ENCODE data around the gene GALNT12. TPM values are rescaled to one million over a fixed set of nuclear protein-coding genes. Genes with fewer than 3 reads are reported as not detected.

The GALNT12 gene
- polyA plus RNA-seq, 1 donor, result 2.6 TPM

DNA sequence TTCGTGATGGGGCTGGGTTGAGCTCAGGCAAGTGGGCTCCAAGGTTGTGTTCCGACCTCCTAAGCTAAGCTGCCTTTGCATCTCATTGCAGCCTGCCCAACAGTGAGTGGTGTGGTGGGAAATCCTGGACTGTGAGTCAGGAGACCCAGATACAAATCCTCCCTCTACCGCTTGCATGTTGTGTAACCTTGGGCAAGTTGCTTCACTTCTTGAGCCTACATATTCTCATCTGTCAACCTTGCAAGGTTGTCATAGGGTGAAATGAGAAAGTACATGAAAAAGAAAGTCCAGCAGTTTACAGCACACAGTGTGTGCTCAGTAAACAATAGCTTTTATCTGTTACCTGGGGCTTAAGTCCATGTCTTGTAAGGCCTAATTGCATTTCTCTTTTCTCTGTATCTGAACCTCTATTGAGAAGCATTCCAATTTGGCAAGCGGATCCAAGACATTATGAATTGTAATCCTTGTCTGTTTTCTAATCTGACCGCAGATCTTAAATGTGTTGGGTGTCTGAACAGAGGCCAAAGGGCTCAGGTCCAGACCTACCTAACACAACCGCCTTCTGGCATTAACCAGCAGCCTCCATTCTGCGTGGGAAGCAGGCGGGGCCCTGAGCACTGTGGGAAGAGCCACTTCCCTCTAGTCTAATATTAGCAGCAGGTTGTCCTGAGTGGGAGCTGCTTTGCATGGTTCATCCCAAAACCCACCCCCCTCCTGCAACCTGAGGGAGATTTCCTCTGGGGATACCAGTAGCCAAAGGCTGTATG lies 1.8 kb upstream of the GALNT12 start:
- no peak for DNase-seq

DNA sequence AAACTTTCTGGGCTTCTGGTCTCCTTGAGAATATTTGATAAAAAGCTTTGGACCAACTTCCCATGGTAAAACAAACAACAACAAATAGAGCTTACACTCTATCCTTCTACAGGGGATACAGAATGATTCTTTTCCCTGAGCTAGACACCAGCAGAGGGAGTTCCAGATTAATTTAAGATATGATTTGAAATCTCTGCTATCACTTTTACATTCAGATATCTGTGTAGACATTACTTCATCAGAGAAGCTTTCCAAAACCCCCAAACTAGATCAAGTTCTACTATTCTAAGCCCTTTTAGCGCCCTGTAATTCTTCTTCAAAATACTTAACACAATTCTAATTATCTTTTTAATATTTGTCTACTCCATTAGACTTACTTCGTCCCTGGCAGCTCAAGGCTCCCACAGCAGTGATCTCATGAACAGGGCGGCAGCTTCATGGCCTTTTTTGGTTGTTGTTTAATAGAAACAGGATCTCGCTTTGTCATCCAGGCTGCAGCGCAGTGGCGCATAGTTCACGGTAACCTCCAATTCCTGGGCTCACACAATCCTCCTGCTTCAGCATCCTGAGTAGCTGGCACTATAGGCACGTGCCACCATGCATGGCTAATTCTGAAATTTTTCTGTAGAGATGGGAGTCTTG lies 955 bp upstream of the GALNT12 start:
- no peak for DNase-seq

DNA sequence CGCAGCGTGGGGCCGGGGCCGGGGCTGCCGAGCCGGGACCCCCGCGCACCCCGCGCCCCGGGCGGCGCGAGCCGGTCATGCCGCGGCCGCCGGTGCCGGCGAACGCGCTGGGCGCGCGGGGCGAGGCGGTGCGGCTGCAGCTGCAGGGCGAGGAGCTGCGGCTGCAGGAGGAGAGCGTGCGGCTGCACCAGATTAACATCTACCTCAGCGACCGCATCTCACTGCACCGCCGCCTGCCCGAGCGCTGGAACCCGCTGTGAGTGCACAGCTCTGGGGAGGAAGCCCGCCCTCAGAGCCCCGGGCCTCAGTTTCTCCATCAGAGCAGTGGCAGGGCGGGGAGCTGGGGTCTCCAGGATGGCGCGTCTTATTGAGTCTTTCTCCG lies 335 bp downstream of the GALNT12 start:
- no peak for DNase-seq

DNA sequence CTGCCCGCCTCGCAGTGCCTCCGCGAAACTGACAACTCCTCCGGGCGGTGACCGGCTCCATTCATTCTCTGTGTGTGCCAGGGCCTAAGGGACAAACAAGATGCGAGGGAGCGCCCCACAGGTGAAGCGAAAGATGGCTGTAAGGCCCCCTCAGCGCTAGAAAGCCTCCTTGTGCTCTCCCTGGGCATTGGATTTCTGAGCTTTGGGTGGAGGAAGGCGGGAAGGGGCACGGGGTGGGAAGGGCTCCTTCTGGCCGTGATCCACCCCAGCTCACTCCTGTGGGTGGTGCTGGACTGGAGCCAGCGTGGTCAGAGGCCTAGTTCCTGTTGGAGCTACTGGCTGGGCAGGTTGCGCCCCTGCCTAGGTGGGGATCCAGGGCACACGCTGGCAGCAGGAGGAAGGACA lies 943 bp downstream of the GALNT12 start:
- no peak for DNase-seq

DNA sequence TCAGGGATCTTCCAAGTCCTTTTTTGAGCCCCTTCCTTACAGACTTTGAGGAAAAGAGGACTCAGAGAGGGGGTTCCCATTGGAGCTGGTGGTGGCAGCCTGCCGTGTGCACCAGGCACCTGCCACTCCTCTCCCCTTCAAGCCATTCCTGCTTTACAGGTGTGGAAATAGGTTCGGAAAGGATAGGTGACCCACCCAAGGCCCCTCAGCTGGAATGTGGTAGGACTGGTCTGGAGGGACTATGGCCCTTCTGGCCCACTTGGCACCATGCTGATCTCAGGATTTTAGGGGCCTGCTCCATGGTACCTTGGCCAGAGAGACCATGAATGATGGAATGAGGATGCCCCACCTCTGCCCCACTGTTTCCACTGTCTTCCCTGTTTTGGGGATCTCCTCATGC lies 1.4 kb downstream of the GALNT12 start:
- no peak for DNase-seq

DNA sequence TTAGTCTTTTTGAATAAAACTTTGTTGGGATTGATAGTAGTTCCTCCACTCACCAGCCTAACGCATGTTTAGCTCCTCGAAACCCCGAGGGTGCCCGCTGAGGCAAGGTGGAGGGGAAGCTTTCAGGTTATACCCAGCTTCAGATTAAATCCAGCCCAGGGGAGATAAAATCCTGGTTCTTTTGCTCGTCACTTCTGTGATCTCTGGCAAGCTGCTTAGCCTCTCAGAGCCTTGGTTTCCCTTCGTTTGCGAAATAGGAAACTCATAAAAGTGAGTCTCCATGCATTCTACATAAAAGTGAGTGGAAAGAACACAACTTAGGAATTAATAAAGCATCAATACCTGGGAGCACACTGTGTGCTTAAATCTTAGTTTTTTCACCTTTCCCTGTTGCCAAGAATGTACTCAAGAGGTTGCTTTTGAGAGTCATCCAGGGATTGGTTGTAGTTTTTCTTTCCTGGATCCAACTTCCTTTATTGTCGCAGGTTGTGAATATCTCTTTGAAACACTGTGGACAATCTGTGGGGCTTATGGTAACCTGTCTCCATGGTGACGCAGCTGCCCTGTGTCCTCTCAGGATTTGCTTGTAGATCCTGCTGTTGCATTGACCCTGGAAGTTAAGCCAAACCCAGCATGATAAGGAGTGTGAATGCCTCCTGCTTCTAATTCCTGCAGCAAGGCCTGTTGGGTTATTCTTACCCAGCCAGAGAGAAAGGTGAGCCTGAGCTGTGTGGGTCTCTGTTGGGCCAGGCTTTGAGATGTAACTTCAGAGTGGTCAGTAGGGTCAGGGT lies 2.0 kb downstream of the GALNT12 start:
- DNase-seq, result no peak

DNA sequence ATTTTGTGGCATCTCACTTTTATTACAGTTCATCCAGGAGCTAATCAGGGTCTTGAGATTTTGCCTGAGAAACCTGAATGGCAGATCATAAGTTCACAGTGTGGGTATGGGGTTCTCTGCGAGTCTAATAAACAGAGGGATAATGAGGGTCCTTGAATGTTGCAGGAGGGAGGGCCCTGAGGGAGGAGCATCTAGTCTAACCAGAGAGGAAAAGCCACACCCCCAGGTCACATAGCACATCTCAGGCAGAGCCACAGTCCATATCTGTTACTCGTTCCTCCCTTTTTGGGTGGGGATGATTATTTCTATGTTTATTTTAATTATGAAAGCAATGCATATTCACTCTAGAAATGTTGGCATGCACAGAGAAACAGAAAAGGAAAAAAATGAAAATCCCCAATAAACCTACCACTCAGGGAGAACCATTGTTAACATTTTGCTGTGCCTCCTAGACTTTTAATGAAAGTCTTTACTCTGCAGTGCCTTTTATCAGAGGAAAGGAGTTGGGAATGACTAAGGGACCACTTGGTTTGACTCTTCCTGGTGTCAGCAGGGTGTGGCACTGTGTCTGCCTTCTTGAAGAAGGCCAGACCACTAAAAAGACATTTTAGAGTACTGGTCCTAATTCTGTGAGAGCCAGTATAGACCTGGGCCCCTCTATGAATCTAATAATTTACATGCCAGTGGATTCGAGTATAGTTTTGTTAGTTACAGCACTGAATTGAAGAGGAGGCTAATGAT lies 2.8 kb downstream of the GALNT12 start:
- DNase-seq, result no peak

DNA sequence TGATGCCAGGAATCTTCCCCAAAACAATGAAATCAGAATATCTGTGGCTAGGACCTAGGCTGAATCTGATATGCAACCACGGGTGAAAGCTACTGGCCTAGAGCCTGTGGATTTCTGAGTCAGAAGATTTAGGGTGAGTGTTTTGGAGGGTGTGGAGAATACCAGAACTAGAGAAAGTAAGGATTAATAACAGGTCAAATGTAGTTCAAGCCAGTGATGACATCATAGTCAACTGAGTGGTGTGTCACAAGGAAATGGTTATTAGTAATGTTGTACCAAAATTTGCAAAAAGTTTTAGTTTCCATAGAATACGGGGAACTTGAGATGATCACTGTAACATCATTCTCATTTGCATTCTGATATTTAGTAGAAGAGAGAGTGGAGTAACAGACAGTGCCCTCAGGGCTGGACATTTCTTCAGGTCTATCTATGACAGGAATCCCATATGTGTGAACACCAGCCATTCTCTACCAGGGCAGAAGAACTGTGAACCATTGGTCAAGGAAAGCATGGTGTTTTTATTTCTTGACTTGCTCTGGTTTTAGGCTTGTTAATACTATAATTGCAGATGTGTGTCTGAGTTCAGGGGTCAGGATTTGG lies 3.7 kb downstream of the GALNT12 start:
- DNase-seq, result no peak

DNA sequence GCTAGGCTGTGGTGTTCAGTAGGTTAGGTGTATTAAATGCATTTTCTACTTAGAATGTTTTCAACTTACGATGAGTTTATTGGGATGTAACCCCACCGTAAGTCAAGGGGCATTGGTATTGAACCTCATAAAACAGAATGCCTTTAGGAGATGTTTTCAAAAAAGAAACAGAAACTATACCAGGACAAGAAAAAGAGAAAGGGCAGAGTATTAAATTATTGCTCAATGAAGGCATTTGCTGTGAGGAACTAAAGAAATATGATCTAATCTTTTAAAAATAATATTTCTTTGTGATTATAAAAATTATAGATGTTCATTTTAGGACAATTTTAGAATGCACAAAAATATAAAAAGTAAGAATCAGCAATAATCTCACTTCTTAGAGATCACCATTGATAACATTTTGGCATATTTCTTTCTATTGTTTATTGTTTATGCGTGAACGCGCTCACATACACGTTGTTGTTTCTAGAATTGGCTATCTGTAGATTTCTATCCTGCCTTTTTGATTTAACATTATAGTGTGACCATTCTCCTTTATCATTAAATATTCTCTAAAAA lies 8.0 kb downstream of the GALNT12 start:
- DNase-seq, result no peak

DNA sequence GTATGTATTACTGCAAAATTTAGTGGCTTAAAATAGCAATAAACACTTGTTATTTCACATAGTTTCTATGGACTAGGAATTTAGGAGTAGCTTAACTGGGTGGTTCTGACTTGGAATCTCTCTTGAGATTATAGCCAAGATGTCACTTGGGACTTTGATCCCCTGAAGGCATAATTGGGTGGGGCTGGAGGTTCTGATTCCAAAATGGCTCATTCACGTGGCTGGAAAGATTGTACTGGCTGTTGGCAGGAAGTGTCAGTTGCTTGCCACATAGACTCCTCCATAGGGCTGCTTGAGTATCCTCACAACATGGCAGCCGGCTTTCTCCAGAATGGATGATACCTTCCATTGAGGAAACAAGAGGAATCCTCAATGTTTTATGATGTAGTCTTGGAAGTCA lies 11.3 kb downstream of the GALNT12 start:
- DNase-seq, result no peak

DNA sequence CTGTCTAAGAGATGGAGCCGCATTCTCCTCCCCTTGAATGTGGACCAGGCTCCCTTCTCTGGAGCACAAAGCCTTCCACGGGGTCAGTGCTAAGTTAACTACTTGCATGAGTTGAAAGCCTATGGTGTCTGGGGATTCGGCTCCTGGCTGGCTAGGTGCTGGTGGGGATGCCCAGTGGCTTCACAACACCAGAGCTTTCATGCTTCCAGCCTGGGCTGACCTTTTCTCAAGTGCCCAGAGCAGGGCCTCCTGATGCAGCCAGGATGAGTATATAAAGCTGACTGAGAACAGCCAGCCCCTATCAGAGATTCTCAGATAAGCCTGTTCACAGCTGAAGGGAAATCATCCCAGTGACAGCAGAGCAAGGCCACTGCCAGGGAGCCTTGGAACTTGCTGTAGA lies 11.8 kb downstream of the GALNT12 start:
- DNase-seq, result no peak

DNA sequence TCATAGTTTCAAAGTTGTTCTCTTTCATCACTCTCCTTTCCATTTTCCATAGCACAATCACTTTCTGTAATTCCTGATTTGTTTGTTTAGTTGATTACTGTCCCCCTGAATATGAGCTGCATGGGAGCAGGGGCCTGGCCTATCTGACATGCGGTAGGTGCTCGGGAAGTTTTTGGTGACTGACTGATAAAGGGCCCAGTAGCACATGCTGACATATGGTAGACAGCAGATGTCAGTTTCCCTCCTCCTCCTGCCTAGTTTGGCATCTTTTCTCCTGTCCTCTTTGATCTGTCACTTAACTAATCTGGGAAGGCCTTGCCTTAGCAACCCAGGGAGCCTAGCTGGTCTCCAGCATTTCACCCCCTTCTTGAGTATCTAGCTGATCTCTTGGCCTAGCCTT lies 14.4 kb downstream of the GALNT12 start:
- DNase-seq, result no peak

DNA sequence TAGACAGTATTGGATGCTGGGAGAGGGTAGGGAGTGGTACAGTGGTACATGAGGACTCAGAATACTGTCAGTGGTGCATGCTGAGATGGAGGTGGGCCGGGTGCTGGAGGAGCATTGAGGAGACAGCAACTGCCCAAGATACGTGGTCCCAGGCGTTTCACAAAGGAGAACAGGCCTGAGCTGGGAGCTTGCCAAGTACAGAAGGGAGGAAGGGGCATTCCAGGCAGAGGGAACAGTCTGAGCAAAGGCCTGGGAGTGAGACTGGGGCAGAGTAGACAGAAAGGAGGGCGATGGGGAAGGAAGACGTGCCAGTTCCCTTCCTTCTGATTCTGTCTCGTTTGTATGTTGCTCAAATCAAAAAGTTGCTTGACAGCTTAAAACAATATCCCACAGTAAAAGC lies 15.2 kb downstream of the GALNT12 start:
- DNase-seq, result no peak

DNA sequence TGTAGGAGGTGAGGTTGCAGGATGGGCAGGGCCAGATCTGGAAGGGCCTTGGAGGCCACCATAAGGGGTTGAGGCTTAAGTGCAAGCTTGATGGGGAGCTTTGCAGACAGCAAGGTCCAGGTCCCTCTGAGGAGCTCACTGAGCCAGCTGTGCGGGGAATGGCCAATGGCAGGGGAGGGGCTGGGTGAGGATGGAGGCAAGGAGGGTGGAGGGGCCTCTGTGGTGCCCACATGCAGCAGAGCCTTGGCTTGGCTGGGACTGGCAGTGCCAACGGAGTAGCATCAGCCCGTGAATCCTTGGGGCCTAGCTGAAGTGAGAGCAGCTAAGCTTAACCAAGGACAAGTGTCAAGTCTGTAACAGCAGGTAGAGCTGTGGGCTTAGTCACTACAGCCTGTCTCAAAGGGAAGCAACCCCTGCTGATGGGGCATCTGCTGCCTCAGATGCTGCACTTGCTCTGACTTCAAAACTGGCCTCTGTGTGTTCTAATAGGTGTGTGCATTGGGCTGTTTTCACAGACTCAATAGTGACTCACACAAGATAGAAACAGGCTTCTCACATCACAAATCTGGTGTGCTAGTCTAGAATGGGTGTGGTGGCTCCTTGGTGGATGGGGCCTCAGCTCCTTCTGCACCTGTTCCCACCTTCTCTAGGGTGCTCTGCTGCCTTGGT lies 16.3 kb downstream of the GALNT12 start:
- no peak for DNase-seq

DNA sequence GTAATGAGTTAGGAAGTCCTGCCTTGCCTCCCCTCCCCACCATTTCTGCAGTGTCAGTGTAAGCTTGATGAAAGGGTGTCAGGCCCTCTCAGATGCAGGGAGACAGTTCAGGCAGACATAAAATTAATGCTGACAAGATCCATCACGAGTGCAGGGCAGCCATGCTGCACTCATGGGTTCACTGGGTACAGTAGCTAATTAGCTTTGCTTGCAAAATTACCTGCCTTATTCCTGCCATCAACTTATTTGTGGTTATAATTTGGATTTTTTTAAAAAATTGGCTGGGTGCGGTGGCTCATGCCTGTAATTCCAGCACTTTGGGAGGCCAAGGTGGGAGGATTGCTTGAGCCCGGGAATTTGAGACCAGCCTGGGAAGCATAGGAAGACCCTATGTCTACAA lies 17.9 kb downstream of the GALNT12 start:
- no peak for DNase-seq

DNA sequence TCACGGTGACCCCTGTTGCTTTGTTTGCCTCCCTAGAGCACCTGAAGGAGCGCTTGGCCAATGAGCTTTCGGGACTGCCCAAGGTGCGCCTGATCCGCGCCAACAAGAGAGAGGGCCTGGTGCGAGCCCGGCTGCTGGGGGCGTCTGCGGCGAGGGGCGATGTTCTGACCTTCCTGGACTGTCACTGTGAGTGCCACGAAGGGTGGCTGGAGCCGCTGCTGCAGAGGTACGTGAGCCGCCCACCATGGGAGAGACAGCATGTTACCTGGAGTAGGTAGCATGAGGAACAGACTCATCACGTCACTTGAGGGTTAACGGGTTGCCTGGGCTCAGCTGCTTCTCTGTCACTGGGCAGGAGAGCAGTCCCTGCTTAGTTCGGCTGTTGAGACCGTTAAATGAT lies 19.2 kb downstream of the GALNT12 start:
- no peak for DNase-seq

DNA sequence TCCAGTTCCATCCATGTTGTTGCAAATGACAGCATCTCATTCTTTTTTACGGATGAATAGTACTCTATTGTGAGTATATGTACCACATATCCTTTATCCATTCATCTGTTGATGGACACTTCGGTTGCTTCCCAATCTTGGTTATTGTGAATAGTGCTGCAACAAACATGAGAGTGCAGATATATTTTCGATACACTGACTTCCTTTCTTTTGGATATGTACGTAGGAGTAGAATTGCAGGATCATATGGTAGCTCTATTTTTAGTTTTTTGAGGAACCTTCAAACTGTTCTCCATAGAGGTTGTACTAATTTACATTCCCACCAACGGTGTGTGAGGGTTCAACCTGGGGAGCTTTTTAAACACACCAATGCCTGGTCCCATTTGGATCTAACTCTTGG lies 22.3 kb downstream of the GALNT12 start:
- DNase-seq, result no peak

DNA sequence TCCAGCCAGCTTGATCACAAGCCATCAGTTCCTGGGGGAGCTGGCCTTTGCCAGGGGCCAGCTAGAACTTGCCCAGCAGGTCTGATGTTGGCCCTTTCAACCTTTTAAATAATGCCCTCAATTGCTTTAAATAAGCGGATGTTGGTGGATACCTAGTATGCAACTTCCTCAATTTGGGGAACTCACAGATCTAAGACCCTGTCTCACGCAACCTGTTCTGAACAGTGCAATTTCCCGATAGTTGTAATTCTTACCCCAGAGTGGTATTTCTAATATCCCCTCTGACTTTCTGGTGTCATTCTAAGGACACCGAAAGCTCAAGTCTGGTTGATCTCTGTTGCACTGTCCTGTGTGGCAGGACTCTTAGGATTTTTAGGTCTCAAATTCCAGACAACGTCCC lies 23.1 kb downstream of the GALNT12 start:
- DNase-seq, result no peak

DNA sequence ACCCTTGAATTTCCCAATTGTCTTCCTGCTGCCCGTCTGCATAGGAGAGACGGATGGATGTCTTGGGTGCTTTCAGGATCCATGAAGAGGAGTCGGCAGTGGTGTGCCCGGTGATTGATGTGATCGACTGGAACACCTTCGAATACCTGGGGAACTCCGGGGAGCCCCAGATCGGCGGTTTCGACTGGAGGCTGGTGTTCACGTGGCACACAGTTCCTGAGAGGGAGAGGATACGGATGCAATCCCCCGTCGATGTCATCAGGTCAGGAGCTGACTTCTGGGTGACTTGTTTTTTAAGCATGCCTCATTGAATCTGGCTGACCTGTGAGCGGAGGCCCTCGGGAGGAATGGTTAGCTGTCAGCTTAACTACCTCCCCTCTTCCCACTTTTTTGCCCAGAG lies 24.2 kb downstream of the GALNT12 start:
- no peak for DNase-seq

DNA sequence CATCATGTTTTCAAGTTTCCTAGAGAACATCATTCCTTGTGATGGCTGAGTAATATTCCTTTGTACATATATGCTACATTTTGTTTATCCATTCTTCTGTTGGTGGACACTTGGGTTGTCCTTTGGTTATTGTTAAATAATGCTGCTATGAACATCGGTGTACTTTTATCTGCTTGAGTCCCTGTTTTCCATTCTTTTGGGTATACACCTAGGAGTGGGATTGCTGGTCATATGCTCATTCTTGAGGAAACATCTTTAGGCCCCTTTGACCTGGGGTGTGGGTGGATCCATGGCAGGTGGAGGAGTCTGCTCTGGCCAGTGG lies 25.3 kb downstream of the GALNT12 start:
- DNase-seq, result no peak

DNA sequence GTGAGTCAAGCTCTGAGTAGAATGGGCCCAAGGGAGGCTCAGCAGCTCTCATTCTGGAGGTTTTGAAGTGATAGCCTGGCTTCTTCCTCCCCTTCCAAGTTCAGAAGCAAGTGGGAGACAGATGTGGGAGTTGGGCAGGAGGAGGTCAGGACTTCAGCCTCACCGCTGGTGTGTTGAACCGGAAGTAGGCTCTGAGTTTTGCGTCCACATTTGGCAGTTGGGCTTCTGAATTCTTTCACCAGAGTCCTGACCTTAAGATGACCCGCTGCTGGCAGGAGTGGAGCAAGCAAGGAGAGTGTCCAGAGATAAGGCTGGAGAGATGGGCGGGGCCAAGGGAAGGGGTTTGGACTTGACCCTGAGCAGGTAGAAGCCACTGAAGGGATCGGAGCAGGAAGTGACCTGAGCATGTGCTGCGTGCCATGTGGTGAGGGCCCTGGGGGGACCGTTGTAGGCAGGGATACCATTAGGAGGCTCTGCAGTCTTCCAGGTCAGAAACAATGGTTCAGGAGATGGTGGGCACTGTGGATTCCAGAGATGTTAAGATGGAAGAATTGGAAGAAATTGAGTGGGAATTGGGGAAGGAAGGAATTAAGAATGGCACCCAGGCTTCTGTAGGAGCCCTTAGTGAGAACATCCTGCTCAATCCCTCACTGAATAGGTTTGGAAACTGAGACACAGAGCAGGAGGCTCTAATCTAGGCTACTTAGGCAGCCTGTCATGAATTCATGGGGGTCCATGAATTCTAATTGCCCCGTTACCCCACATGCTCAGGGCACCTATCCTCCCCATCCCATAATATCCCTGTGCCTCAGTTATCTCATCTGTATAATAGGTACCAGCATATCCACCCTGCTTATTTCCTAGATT lies 25.9 kb downstream of the GALNT12 start:
- no peak for DNase-seq

All from hindlimb muscle (tissue), 1 donor.